ENCODE measurements around the gene CARNS1.

The CARNS1 gene

DNA sequence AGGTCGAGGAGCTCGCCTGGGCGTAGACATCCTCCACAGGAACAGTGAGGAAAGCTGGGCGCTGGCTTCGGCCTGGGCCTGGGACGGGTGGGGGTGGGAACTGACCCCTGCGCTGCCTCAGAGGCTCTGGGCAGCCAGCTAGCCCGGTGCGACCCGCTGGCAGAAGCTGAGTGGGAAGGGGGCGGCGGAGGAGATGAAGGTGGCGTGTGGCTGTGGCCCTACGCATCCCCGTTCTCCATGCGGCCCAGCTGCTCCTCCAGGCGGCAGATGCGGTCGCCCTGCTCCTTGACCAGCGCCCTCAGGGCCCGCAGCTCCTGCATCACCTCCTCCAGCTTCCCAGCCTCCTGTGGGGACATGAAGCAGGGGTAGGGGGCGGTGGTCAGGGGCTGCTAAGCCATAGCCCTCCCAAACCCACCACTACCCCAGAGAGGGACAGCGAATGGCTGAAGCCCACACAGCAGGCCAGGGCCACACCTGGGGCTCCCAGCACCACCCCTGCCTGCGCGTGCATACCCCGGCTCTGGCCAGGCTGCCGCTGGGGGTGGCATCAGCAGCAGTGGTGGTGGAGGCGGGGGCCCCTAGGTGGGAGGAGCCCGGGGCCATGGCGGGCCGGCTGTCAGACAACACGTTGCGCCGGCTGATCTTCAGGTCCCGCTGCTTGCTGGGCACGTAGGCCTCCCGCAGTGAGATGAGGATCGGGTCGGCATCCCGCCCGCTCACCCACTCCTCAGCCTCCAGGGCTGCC lies 22.9 kb downstream of the CARNS1 start:
- Histone ChIP-seq H3K27me3 (ENCODE audit: low read length) (no peaks in the 10 kb centered on the region), H3K79me2 (ENCODE audit: insufficient read depth, low read length) (peaks cover 24% of the 10 kb centered on the region; the same call in 1 of the 2 replicates), H3K9ac (ENCODE audit: low read length) (peak overlapping the region; percentile 100), H2AFZ (ENCODE audit: low read depth, low read length, severe bottlenecking) (no peak overlapping the region), H3K4me3 (ENCODE audit: insufficient read depth, low read length, poor library complexity, severe bottlenecking) (peak overlapping the region; percentile 96), H3K27ac (ENCODE audit: low read depth, low read length) (peak overlapping the region; percentile 100), H3F3A (ENCODE audit: insufficient read depth) (peaks cover 90% of the 10 kb centered on the region), H3K36me3 (ENCODE audit: low read length) (no peaks in the 10 kb centered on the region), H4K20me1 (ENCODE audit: low read depth, low read length) (no peaks in the 10 kb centered on the region), H3K9me3 (ENCODE audit: insufficient read depth, low read length) (no peaks in the 10 kb centered on the region), H3K4me2 (ENCODE audit: low read depth, low read length, poor library complexity, severe bottlenecking) (peak overlapping the region; percentile 99), H3K9me2 (replicated peaks; ENCODE audit: insufficient read depth, low read length) (no peaks in the 10 kb centered on the region)
- TF ChIP-seq EZH2phosphoT487 (conservative IDR thresholded peaks at IDR 0.05; ENCODE audit: low read length) = no peak
- TF ChIP-seq, protein P1, sequence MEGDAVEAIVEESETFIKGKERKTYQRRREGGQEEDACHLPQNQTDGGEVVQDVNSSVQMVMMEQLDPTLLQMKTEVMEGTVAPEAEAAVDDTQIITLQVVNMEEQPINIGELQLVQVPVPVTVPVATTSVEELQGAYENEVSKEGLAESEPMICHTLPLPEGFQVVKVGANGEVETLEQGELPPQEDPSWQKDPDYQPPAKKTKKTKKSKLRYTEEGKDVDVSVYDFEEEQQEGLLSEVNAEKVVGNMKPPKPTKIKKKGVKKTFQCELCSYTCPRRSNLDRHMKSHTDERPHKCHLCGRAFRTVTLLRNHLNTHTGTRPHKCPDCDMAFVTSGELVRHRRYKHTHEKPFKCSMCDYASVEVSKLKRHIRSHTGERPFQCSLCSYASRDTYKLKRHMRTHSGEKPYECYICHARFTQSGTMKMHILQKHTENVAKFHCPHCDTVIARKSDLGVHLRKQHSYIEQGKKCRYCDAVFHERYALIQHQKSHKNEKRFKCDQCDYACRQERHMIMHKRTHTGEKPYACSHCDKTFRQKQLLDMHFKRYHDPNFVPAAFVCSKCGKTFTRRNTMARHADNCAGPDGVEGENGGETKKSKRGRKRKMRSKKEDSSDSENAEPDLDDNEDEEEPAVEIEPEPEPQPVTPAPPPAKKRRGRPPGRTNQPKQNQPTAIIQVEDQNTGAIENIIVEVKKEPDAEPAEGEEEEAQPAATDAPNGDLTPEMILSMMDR (IDR thresholded peaks at IDR 0.05; ENCODE audit: insufficient read depth, low read length, poor library complexity, severe bottlenecking) = no peak

DNA sequence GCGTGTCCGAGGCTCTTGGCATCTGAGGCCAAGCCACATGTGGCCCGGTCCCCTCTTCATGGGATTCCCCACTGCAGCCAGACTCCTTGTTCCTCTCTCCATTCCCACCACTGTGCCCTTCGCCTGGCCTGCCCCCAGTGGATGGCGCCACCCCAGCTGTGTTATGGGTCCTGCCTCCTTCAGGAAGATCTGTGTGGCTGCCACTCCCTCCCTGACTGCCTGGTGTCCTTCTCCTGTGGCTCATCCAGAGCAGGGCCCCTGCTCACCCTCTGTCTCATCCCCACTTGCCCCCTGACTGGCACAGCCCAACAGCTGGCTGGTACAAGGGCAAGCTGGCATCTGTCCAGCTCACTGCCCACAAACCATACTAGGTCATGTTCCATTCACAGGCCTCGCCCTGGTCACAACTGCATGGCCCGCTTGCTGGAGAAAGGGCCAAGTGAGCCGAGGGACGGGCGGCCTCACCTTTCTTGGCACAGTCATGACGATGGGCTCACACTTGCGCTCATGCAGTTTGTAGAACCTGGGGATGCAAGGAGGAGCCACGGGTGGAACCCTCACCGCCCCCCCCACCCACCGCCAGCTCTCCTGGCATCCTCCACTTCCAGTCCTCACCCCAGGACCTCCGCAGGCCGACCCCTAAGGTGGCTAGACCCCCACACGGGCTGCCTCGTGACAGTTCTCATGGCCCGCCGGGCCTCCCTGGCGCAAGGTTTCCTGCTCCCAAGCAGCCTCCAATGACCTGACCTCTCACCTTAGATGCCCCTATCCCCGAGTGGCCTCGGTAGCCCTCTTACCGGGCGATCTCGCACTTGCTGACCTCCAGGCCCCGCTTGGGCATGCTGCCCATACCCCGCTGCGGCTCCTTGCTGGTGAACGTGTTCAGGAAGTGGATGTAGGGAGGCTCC lies 24.1 kb downstream of the CARNS1 start:
- peak overlapping the region; percentile 100 for H3K9ac ChIP-seq (ENCODE audit: low read length)
- H2AFZ ChIP-seq (ENCODE audit: low read depth, low read length, severe bottlenecking) = no peak overlapping the region
- H3K4me3 ChIP-seq (ENCODE audit: insufficient read depth, low read length, poor library complexity, severe bottlenecking) = peak overlapping the region; percentile 96

DNA sequence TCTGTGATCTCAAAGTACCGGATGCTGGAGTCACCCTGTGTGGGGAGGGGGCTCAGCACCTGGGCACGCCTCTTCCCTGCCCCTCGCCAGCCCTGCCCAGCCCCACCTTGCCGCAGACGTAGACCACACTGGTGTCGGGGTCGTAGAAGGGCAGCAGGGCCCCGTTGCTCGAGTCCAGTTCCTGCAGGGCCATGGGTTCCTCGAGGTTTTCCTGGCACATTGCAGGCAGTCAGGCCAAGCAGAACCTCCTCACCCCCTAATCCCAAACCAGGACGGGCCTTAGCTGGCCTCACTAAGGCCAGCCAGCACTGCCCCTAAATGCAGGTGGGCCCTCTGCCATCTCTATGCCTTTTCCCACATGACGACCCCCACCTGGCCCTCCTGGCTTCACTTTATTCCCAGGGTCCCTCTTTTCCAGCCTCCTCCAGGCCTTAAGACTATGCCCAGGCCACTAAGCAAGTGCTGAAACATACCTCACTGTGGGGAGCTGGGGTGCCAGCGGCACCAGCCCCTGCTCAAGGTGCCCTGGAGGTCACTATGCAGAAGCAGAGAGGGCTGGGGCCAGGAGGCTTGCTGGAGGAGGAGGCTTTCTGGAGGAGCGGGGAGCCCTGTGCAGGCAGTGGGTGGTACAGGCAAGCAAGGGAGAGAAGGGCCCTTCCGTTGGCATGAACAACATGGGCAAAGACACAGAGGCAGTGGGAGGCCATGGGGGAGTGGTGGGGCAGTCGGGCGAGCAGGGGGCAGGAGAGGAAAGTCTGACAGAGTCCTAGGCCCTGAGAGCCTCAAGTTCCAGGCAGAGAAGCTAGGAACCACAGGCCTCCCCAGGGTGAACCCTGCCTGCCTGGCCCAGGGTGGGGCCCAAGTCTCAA lies 25.0 kb downstream of the CARNS1 start:
- H3K9me2 ChIP-seq (replicated peaks; ENCODE audit: insufficient read depth, low read length) = no peaks in the 10 kb centered on the region
- H3K79me2 ChIP-seq (ENCODE audit: insufficient read depth, low read length) = peaks cover 24% of the 10 kb centered on the region; the same call in 1 of the 2 replicates
- H2AFZ ChIP-seq (ENCODE audit: low read depth, low read length, severe bottlenecking) = no peak overlapping the region
- peaks cover 87% of the 10 kb centered on the region for H3F3A ChIP-seq (ENCODE audit: insufficient read depth)
- no peaks in the 10 kb centered on the region for H4K20me1 ChIP-seq (ENCODE audit: low read depth, low read length)
- peak overlapping the region; percentile 96 for H3K4me3 ChIP-seq (ENCODE audit: insufficient read depth, low read length, poor library complexity, severe bottlenecking)
- peak overlapping the region; percentile 100 for H3K27ac ChIP-seq (ENCODE audit: low read depth, low read length)
- H3K36me3 ChIP-seq (ENCODE audit: low read length) = no peaks in the 10 kb centered on the region
- no peaks in the 10 kb centered on the region for H3K9me3 ChIP-seq (ENCODE audit: insufficient read depth, low read length)
- H3K9ac ChIP-seq (ENCODE audit: low read length) = peak overlapping the region; percentile 100
- H3K27me3 ChIP-seq (ENCODE audit: low read length) = no peaks in the 10 kb centered on the region
- TF ChIP-seq, protein P1 (IDR thresholded peaks at IDR 0.05; ENCODE audit: insufficient read depth, low read length, poor library complexity, severe bottlenecking) = no peak
- TF ChIP-seq EZH2phosphoT487 (conservative IDR thresholded peaks at IDR 0.05; ENCODE audit: low read length) = no peak
- peak overlapping the region; percentile 99 for H3K4me2 ChIP-seq (ENCODE audit: low read depth, low read length, poor library complexity, severe bottlenecking)

More for the DNA sequence above, 24.1 kb downstream of the CARNS1 start:
- Histone ChIP-seq H3K9me2 (replicated peaks; ENCODE audit: insufficient read depth, low read length) (no peaks in the 10 kb centered on the region), H3K9me3 (ENCODE audit: insufficient read depth, low read length) (no peaks in the 10 kb centered on the region), H3K4me2 (ENCODE audit: low read depth, low read length, poor library complexity, severe bottlenecking) (peak overlapping the region; percentile 99), H4K20me1 (ENCODE audit: low read depth, low read length) (no peaks in the 10 kb centered on the region), H3K27me3 (ENCODE audit: low read length) (no peaks in the 10 kb centered on the region), H3K27ac (ENCODE audit: low read depth, low read length) (peak overlapping the region; percentile 100), H3K79me2 (ENCODE audit: insufficient read depth, low read length) (peaks cover 24% of the 10 kb centered on the region; the same call in 1 of the 2 replicates), H3K36me3 (ENCODE audit: low read length) (no peaks in the 10 kb centered on the region), H3F3A (ENCODE audit: insufficient read depth) (peaks cover 87% of the 10 kb centered on the region)
- TF ChIP-seq, protein P1 (IDR thresholded peaks at IDR 0.05; ENCODE audit: insufficient read depth, low read length, poor library complexity, severe bottlenecking) = peak; percentile 22
- no peak for TF ChIP-seq EZH2phosphoT487 (conservative IDR thresholded peaks at IDR 0.05; ENCODE audit: low read length)

Data from SU-DHL-6 (cell line).